ENCODE data around the gene FCER2.
"Not testable (repeated sequence)": the region's sequence is repeated elsewhere in the genome, so short reads cannot be mapped to it uniquely, and the experiment has no call there.

The FCER2 gene

GRCh38 chr19:7645163-7645562 is 56.8 kb downstream of the FCER2 start:
- no peak for DNase-seq

- DNase-seq: no peak
These were observed 57.4 kb downstream of the FCER2 start for GRCh38 chr19:7644550-7644877.

GRCh38 chr19:7643629-7644549 is 58.0 kb downstream of the FCER2 start:
- not testable (repeated sequence) for DNase-seq

GRCh38 chr19:7643031-7643415 is 58.9 kb downstream of the FCER2 start:
- DNase-seq: no peak

- DNase-seq: no peak
These were observed 59.5 kb downstream of the FCER2 start for GRCh38 chr19:7642295-7643030.

- no peak for DNase-seq
These were observed 60.3 kb downstream of the FCER2 start for GRCh38 chr19:7641290-7642276.

- DNase-seq: no peak
These were observed 61.1 kb downstream of the FCER2 start for GRCh38 chr19:7640803-7641202.

- no peak for DNase-seq
These were observed 62.0 kb downstream of the FCER2 start for GRCh38 chr19:7639863-7640348.

- DNase-seq: no peak
These were observed 63.0 kb downstream of the FCER2 start for GRCh38 chr19:7638802-7639465.
